Activated CD4-positive, alpha-beta T cell treated with anti-CD3 and anti-CD28 coated beads for 36 hours (primary cell): ENCODE data around the gene NXPH1. TPM values are rescaled to one million over a fixed set of nuclear protein-coding genes. Genes with fewer than 3 reads are reported as not detected.

Source experiments
- total RNA-seq, 2 experiments: library from RNA; stranded (reverse); gene quantifications; one replicate each; pipeline ENCODE4 v1.2.3, GENCODE V29; 2021

The NXPH1 gene
- total RNA-seq, 2 experiments from 2014 or later, result not detected

Other genes starting within 250 kb of the NXPH1 start
- gene ICA1, start 171.4 kb upstream of the NXPH1 start, total RNA-seq, result 1 to 10 TPM in 1 of 2 experiments, under 1 TPM in 1; 0.57 to 1.0 TPM